Stimulated activated CD4-positive, alpha-beta T cell treated with anti-CD3 and anti-CD28 coated beads, Interleukin-2, amount 100 ng/mL, for 48 hours (primary cell): ENCODE results near the gene AWAT1.
"Not testable (repeated sequence)": the region's sequence is repeated elsewhere in the genome, so short reads cannot be mapped to it uniquely, and the experiment has no call there.

Experiments used
- DNase-seq, 2 donors: peaks; one replicate each; pipeline ENCODE4 v3.0.0-alpha.2; 2020

Gene AWAT1

DNA sequence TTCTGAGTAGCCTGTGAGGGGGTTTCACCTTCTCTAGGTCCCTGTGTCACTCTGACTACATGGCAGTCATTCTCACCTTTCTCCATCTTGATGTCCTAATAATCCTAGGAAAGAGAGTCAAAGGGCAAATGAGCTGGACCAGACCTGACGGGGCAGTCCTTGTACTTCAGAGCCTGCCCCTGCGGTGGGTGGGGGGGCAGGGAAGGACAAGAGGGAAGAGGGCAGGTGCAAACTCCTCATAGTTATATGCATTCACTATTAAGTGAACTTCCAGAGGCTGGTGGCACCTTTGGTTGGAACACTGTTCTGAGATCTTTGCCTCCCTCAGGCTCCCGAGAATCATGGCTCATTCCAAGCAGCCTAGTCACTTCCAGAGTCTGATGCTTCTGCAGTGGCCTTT is at the start of gene AWAT1:
AWAT1 (plus strand) TSS at position 301 of the 400 bp plus-strand sequence; CDS start at position 342, 41 bp downstream.
- DNase-seq: no peak

DNA sequence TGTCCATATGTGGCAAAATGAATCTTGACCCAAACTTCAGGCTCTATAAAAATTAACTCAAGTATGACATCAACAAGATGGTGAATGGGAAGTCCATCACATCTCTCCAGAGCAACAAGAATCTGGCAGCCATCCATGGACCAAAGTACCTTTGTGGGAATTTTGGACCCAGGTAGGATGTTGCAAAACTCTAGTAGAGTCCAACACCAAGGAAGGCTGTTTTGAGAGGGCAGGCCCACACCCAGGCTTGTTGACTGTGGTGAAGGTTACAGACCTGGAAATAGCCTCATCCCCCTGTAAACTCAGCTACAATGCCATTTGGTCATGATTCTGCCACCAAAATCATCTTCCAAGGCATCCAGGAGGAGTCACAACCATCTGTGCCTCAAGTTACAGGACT is 44.2 kb upstream of the AWAT1 start:
- no peak for DNase-seq

DNA sequence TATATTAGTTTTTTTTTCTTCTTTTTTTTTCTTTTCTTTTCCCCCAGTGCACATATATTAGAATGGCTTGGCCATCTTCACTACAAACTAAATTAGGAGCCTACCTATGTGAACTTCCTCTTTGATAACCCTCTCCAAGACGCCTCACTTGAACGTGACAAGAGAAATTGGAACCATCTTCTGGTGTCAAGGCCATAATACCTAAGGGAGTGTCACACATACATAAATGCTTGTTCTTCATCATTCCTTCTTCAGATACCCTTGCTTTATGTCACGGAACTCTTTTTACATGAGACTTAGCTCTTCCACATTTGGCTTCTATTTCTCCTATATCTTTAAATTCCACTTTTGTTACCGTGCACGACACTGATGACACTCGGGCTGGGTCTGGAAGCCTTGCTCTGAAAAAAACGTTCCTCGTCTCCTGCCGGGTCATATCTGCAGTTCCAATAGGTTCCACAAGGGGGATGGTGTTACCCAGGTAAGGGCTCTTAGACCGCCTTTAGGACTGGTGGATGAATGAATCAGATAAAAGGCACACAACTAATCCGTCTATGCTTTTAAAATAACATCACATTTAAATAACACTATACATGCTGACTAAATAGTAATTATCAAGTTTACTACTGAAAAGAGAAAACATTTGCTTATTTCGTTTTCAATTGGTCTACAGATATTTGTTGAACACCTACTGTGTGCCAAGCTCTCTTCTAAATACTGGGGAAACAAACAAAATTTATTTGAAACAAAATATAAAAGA is 37.3 kb upstream of the AWAT1 start:
- peak; percentile 67 to 70 for DNase-seq

DNA sequence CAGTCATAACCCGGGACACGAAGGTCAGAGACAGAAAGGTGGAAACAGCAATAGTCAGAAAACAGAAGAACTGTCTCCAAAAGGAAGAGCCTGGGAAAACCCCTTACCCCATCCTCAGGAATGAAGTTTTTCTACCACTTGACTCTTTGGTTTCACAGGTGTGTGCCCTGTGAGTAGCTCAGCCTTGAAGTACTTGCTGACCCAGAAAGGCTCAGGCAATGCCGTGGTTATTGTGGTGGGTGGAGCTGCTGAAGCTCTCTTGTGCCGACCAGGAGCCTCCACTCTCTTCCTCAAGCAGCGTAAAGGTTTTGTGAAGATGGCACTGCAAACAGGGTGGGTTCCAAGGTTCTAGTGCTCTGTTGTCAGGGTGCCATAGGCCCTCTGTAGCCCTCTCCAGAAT is 32.7 kb upstream of the AWAT1 start:
- no peak for DNase-seq

DNA sequence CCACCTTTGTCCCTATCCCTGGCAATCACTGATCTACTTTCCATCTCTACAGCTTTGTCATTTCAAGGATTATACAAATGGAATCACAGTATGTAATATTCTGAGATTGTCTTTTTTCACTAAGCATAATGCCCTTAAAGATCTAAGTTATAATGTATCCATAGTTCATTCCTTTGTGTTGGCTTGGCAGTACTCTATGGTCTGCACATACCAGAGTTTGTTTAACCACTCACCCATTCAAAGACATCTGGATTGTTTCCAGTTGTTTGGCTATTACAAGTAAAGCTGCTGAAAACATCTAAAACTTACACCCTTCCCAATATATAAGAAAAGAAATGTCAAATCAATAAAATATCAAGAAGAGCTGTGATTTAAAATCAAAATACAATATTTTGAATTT is 26.0 kb upstream of the AWAT1 start:
- DNase-seq: no peak

DNA sequence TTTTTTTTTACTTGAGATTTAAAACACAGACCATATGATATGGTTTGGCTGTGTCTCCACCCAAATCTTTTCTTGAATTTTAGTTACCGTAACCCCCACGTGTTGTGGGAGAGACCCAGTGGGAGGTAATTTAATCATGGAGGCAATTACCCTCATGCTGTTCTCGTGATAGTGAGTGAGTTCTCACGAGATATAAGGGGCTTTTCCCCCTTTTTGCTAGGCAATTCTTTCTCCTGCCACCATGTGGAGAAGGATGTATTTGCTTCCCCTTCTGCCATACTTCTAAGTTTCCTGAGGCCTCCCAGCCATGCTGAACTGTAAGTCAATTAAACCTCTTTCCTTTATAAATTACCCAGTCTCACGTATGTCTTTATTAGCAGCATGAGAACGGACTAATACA is 24.9 kb upstream of the AWAT1 start:
- not testable (repeated sequence) for DNase-seq

DNA sequence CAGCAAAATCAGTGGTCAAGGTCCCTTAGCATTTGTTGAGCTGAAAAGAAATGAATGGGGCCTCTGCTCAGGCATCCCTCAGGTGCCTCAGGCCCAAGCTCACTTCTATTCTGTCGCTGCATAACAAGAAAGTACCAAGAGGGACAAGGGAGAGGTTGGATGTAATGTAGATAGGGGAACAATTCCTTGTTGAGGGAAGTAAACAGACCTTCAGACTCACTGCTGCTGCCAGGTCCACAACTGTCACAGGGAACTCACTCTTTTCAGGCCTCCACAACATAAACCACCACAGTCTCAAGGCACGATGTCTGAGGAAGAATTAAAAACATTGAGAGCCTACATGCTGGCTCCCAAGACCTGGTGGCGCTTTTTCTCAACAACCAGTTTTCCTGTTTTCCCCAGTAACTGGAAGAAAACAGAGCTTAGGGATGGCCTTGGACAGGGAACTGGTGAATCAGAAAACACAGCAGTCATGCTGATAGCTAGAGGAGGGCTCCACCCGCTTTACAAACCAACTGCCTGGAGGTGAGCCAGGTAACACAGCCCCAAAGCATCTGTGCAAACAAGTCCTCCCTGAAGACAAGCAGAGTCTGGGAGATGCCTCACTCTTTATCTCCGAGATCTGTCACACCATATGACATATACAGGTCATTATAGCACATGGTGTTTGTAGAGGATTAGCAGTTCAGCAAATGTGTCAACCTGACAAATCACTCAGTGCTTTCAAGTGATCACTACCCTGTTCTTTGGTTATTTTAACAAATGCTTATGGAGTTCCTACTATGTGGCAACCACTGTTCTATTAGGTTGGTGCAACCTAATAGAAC is 14.3 kb upstream of the AWAT1 start:
- DNase-seq: no peak

DNA sequence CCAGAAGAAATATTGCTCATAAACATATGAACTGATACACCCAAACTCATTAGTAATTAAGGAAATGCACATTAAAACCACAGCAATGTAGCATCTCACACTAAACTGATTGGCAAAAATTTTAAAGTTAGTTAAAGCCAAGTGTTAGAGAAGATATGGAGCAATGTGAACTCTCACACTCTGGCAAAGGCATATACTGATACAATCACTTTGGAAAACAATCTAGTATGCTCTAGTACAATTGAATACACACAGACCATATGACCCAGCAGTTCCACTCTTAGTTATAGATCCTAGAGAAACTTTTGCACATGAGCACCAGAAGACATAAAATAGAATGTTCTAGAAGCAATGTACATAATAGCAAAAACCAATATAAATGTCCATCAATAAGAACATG is 8.4 kb upstream of the AWAT1 start:
- no peak for DNase-seq

DNA sequence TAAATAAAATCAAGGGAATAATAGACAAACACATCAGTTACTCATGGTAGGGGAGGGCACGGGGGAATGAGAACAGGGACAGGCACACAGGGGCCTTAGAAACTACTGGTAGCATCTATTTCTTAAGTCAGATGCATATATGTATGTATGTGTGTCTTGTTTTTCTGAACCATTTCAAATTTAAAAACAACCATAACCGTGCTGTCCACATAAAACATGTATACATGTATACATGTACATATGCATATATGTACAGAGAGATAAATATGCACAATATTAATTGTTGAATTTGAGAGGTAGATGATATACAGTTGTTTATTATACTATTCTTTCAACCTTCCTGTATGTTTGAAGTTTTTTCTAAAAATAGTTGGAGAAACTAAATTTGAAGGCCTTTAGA is 7.8 kb upstream of the AWAT1 start:
- no peak for DNase-seq

DNA sequence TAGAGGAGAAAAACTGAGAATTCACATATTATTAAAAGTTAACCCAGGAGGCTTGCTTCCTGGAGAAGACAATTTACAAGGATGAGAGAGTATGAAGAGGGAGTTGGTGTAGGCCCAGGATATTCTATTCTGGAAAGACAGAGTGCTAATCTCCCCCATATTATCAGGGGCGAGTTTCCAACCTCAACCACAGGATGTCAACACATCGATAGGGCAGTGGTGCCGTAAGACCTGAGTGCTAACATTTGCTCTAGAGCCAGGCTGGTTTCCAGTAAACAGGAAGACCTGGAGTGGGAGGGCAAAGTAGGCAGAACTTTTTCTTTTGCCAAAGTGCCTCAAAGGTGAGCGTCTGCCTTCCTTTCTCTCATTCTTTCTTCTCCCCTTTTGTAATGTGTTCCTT is 2.8 kb upstream of the AWAT1 start:
- DNase-seq: no peak

DNA sequence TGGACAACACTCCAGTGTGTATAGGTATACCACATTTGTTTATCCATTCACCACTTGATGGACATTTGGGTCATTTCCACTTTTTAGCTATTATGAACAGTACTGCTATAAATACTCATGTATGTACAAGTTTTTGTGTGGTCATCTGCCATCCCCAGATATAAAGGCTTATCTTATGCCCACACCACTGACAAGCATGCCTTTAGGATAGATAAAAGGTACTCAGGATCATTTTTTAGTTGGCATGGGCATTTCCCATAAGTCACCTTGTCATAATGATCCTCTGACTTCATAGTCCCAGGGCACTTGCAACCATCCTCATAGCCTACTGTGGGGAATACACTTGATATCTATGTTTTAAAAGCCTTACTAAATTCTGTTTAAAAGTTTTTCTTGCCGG is 6.3 kb downstream of the AWAT1 start:
- no peak for DNase-seq

DNA sequence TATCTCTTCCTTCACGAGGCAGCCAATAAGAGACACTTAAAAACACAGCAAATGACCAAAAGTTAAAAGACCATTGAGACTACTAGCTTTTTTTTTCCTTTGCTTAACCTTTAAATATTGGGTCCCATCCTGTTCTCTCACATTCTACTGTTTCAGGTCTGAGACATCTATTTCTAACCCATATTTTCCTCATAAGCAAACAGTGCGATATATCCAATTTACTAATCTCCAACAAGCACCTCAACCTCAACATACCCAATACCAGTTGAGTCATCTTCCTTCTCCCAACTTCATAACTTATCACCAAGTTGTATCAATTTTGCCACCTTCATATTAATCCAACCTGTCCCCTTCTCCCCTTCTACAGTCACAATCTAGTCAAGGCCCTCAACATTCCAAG is 7.0 kb downstream of the AWAT1 start:
- DNase-seq: no peak

DNA sequence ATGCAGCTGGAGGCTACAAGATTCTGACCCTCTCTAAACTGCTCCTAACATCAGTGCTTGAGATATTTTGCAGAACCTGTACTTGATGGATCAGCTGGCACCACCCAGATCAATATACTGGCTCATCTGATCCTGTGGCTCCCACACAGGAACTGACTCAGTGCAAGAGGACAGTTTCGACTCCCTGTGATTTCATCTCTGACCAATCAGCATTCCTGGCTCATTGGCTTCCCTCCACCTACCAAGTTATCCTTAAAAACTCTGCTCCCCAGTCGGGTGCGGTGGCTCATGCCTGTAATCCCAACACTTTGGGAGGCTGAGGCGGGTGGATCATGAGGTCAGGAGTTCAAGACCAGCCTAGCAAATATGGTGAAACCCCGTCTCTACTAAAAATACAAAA is 9.1 kb downstream of the AWAT1 start:
- DNase-seq: not testable (repeated sequence)

DNA sequence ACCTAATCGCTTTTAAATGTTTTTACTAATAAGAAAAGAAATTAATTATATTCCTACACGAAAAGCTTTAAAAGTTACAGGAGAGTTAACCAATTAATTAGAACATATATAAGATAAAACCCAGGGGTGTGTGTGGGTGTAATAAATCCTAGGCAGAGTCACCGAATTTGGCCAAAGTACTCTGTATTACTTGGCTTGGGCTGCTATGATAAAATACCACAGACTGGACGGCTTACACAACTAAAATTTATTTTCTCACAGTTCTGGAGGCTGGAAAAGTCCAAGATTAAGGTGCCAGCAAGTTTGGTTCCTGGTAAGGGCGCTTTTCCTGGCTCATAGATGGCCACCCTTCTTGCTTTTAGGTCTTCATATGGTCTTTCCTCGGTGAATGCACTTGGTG is 10.4 kb downstream of the AWAT1 start:
- no peak for DNase-seq

DNA sequence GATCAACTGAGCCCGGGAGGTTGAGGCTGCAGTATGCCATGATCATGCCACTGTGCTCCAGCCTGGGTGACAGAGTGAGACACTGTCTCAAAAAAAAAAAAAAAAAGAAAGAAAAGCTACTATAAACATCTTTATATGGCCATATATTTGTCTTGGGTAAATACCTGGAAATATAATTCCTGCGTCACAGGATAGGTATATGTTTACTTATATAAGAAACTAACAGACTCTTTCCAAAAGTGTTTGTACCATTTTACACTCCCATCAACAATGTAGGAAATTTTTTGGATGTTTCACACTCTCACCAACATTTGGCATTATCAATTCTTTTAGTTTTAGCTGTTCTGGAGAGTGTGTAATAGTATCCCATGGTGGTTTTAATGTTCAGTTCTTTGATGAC is 12.8 kb downstream of the AWAT1 start:
- DNase-seq: no peak

DNA sequence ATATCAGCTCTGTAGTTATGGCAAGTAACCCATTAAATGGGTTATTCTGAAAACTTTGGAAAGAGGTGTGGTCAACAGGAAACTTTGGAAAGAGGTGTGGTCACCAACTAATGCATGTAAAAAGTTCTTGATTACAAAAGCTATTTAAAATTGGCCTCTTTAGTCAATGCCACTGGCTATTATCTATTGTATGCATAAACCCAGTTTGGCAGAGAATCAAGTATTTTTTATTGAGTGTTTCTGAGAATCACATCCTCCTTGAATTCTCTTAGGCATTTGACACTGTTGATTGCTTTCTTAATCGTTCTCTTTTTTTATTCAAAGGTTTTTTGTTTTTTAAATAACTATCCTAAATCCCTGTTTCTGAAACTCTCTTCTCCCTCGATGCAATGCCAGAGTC is 18.0 kb downstream of the AWAT1 start:
- DNase-seq: no peak

DNA sequence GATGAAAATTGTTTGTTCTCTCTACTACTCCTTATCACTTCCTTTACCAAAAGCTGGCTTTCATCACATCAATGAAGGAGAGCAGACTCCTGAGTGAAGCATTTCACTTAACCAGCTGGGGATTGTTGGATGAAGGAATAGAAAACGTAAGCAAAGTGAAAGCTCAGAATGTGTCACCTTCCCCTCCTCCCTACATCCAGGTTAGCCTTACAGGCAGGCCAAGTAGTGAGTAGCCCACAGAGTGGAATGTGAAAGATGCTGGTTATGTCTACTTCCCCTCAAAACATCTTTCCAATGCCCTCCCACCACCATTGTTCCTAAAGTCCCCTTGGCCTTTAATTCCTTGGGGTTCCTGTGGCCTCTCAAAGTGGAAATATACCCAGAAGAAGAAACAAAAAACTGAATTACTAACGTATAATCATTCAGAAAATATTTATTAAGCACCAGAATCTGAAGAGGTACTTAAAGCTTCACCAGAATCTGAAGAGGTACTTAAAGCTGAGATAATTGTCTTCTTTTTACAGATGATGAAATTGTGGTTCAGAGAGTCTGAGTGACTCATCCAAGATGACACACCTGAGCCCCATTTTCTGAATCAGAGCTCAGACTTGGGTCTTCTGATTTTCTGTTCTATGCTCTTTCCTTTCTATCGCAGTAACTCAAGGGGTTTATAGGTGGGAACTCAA is 19.1 kb downstream of the AWAT1 start:
- DNase-seq: no peak

DNA sequence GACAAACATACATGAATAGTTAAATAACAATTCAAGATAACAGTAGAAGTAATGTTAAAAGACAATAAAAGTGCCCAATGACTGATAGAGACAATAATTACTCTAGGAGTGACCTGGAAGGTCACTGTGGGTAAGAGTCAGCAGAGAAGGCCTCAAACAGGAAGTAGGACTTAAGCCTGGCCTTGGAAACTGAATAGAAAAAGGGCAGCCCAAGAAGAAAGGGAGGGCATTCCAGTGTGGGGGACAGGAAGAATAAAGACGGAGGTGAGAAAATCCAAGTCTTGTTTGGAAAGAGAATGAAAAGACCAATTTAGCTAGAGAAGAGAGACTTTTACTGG is 19.6 kb downstream of the AWAT1 start:
- no peak for DNase-seq

DNA sequence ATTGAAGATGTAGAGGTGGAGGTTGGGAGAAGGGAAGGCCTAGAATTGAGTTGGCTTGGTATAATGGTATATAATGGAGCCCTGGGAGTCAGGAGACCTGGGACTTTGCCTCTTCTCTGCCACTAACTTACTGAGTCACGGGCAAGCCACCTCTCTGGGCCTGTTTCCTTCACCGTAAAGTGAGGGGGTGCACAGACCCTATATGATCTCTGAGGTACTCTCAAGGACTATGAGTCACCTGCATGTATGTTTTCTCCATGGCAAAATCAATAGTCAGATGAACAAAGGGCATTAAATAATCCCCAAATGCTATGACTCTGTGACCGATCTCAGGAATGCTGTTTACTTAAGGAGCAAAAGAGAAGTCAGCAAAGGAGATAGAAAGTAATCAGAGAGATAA is 20.5 kb downstream of the AWAT1 start:
- DNase-seq: no peak

DNA sequence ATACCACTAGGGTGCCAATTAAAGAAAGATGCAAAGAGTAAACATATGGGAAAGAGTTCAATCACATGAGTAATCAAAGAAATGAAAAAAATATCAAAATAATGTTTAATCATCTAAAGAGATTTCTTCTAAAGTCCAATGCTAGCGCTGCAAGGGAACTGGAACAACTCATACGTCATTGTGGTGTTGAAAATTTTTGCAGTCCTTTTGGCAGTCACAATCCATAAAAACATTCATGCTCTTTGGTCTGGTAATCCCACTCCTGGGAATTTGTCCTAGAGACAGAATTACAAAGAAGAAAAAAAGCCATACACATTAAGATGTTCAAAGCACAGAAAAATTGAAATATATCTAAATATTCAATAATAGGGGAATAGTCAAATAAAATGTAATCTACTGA is 21.0 kb downstream of the AWAT1 start:
- DNase-seq: no peak

DNA sequence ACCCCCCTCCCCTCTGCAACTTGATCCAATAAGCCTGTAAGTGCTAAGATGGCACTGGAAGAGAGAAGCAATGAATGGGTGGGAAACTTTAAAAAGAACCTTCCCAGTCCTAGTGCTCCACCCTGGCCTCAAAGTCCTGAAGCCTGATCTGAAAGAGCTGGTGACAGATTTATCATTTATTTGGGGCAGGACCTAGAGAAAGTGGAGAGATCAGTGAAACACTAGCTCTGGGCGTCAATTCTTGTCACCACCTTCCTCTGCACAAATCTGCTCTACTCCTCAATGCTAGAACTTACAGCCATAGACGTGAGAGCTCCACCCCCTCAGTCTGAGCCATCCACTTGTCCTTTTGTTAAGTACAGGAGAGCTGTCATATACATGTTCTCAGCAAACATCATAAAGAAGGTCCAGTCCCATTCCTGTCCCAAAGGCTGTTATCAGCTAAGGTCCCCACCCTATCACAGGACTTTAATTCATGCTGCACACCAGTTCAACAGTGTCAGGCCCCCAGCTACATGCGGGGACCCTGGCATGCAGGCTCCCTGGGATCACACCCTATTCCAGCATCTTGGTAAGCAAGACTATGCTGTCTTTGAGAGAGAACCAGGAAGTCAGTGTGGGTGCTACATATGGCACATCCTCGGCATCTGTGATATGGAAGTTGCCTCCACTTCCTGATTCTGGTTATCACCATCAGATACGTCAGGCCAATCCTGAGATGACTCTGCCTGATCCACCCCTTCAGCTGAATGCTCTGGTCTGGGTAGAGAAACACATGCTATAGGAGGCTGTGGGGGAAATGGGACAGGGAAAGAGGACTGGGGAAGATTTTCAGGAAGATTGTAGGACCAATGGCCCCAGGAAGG is 23.2 kb downstream of the AWAT1 start:
- DNase-seq: no peak

DNA sequence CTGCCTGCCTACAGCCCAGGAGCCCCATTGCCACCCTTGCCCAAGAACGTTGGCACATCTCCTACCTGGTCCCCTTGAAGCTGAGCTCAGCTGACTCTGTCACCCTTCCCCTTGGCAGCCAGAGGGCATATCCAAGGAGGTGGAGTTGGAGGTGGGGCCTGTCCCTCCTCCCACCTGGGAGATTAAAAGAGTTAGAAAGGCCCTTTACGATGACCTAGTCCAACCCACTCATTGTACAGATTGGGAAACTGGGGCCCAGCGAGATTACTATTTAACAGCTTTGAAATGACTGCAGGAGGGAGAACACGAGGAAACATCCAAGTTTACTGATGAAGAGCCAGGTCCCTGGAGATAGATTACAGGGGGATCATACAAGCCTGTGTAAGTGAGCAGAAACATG is 25.6 kb downstream of the AWAT1 start, which contains the start of gene P2RY4:
P2RY4 (minus strand) TSS at position 101 of the 400 bp plus-strand sequence. CDS start 580 bp downstream, outside the sequence.
- no peak for DNase-seq
